HG03159 (cell line): Measurements from ENCODE around the gene SUSD2.
"Not testable (repeated sequence)": the region's sequence is repeated elsewhere in the genome, so short reads cannot be mapped to it uniquely, and the experiment has no call there.

ENCODE experiments used
- ATAC-seq: cut with Tn5 transposase; IDR thresholded peaks from one replicate; pipeline ENCODE4 v1.9.1; 2021; ENCODE audit warnings: mild to moderate bottlenecking, moderate library complexity; ENCODE audit not compliant: unreplicated experiment

SUSD2 gene

DNA sequence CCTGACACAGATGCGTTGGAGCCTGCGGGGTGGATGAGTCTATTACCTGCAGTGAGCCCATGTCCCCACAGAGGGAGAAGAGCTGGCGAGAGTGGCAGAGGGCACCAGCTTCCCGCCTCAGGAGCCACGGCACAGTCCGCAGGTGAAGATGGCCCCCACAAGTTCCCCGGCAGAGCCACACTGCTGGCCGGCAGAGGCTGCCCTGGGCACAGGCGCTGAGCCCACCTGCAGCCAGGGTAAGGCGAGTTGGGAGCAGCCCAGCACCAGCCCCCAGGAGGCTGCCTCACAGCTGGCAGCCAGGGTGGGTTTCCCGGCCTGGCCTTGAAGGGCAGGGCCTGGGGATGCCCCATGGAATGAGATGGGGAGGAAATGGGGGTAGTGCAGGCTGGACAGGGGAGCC is 5.2 kb upstream of the SUSD2 start:
- ATAC-seq = no peak

DNA sequence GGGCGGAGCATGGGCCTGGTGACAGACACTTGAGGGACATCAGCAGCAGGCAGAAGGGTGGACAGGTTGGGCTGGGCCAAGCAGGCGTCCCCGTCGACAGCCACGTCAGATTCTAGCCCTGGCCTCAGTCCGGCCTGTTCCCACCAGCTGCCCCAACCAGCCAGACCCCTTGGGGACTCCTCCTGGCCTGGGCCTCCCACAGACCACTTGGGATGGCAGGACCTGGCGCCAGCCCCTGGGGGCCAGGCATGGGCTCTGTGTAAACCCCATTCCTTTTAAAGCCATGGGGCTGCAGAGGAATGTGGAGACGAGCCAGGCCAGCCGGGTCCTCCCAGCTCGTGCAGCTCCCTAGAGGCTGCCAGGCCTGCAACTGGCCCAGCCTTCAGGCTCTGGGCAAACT is 4.7 kb upstream of the SUSD2 start:
- no peak for ATAC-seq

DNA sequence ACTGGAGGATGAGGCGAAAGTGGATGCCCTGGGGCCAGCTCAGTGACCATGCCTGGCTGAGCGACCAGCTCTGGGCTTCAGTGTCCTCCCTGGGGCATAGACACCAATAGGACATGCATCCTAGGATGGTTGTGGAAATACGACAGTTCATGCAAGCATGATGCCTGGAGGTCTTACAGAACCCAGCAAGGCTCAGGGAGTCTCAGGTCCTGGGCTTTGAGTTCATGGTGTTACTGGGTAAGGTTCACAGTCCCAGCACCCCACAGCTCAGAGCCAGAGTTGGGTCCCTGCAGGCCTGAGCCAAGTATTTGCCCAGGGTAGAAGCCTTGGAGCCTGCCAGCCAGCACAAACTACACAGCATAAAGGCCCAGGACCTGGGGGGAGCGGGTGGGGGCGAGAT is 4.2 kb upstream of the SUSD2 start:
- no peak for ATAC-seq

DNA sequence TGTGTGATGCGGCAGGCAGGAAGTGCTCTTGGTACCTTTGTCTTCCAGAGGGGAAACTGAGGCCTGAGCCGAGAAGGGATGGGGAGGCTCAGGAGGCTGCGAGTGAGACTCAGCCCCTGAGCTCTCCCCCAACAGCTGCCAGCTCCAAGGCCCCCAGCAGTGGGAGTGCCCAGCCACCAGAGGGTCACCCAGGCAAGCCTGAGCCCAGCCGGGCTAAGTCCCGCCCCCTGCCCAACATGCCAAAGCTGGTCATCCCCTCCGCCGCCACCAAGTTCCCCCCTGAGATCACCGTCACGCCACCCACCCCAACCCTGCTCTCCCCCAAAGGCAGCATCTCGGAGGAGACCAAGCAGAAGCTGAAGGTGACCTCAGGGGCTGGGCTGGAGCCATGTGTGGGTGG is 3.8 kb upstream of the SUSD2 start:
- ATAC-seq = no peak

DNA sequence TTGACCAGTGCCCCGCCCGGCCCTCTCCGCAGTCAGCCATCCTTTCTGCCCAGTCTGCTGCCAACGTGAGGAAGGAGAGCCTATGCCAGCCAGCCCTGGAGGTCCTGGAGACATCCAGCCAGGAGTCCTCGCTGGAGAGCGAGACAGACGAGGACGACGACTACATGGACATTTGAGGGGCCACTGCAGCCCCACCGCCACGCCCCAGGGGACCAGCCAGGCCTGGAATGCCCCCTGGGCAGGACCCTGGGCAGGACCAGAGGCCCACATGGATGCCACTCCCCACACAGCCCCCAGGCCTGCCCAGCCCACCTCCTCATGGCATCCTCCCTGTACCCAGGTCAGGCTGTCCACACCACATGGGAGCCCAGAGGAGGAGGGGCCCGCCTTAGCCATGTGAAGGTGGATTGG is 3.3 kb upstream of the SUSD2 start:
- ATAC-seq = no peak

DNA sequence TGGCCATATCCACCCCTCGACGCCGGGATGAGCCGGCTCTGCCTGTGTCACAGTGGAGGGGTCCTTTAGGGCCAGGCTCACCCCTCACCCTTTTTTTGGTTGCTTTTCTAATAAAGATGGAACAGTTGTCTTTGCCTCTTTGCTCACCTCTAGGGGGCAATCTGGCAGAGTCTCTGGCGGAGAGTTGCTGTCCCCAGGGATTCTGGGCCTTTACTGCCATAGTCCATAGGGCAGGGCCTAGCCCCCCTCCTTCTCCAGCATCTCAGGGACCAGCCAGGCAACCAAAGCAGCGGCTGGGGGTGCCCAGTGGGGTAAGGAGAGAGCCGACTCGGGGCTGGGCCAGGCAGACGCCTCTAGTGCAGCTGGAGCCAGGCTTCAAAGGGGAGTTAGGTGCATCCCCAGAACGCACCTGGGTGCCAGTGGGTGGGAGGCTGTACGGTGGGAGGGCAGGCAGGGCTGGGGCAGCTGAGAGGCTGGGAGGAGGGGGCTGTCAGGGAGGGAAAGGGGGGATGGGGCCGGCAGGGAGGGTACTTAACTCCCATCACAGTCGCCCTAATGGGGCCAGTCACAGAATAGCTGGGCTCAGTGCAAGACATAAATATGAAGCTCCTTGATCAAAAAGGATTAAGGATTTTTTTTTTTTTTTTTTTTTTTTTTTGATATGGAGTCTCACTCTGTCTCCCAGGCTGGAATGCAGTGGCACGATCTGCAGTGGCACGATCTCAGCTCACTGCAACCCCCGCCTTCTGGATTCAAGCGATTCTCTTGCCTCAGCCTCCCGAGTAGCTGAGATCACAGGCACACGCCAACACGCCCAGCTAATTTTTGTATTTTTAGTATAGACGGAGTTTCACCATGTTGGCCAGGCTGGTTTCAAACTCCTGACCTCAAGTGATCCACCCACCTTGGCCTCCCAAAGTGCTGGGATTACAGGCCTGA is 2.5 kb upstream of the SUSD2 start:
- no peak for ATAC-seq

DNA sequence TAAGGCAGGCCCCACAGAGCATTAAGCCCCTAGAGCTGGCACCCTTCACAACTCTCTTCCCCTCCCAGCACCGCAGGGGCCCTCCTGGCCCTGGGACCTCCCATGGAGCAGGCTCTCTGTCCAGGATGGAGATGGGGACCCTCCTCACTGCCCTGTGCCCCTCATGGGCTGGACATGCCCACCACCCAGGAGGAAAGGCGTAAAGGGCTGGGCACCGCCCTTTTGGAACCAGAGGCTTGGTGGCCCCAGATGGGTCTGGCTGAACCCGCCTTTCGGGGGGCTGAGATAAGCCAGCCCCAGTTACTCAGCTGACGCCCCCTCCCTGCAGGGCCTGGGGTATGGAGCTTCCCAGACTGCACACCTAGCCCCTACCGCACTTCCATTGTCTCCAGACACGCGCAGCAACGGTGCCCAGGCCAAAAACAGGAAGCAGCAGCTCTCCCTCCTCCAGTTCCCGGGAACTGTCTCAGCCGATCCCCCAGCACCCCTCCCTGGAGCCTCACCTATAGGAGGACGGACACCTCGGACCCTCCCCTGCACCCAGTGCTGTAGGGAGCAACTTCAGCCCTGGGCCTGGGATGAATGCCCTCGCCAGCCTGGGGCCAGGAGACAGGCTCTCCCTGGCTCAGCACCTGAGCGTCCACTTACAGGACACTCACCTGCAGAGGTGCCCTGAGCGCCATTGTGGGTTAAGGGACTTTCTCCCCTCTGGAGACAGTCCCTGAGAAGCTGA is 1.6 kb upstream of the SUSD2 start:
- ATAC-seq = no peak

DNA sequence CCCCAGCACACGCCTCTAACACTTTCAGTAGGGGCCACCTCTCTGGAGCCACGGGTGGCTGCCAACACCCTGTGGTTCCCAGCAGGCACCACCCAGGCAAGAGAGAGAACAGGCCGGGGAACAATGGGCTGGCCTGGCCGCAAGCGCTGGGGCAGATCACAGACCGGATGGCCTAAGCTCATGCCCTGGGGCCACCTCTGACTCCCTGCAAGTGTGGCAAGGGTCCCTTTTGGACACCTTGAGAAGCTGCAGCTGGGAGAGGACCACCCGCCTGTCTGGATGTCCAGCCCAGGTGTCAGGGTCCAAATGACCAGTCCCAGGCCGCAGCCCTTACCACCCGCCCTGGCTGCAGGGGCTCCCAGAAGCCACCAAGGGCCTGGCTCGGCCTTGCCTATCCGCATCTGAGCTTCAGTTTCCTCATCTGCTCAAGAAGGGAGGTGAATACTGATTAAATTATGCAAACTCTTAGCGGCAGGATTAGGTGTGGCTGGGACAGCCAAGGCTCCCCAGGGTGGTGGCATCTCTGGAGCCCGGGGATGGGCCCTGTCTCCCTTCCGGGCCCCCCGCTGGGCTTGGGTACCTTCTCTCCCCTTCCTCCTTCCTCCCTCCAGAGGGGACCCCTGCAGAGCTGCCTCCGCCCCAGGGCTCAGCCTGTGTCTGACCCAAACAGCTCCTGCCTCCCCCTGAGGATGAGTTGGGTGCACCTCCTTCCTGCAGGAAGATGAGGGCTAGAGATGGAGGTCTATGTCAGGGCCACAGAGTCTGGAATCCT is 785 bp upstream of the SUSD2 start:
- no peak for ATAC-seq

DNA sequence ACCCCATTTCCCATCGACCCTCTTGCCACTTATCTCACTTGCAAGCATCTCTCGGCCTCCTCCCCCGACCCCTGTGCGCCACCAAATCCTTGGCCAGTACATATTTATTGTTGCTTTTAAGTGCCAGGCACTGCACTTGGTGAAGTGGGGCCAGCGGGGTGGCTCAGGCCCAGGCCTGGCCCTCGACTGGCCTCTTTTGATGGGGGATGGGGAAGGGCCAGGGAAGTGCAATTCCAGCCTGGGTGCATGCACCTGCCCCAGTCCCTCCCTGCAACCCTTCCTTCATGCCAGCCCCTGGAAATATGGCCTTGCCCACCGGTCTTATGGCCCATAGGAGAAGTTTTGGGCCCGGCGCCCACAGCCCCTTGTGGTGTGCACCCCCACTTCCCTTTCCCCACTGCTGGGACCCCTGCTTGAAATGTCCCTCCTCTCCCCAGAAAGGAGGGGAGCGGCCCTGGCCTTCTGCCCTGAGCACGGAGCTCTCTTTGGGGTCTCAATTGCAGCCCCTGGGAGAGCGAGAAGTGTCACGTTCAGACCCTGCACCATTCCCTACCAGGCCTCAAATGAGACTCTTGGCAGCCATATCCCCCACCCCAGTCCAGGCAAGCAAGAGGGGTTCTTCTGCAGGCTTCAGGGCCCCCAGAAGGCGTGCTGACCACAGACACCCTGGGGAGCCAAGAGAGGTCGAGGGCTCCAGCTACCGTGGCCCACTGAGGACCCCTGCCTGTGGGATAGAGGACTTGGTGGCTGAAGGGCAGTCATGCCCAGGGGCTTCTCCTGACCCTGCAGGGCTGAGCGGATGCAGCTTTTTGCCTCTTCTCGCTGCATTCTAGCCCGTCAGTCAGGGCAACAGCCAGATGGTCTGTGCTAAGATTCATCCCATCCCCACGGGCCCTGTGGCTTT is 961 bp downstream of the SUSD2 start:
- ATAC-seq = no peak

DNA sequence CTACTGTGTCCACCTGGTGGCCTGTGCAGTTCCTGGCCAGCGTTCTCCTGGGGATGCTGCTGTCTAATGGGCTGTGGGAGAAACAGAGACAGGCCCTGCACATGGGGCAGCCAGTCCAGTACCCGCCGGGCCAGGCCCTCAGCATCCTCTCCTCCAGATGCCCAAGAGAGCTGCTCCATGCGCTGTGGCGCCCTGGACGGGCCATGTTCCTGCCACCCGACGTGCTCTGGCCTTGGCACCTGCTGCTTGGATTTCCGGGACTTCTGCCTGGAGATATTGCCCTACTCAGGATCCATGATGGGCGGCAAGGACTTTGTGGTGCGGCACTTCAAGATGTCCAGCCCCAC is 1.6 kb downstream of the SUSD2 start:
- ATAC-seq = not testable (repeated sequence)

DNA sequence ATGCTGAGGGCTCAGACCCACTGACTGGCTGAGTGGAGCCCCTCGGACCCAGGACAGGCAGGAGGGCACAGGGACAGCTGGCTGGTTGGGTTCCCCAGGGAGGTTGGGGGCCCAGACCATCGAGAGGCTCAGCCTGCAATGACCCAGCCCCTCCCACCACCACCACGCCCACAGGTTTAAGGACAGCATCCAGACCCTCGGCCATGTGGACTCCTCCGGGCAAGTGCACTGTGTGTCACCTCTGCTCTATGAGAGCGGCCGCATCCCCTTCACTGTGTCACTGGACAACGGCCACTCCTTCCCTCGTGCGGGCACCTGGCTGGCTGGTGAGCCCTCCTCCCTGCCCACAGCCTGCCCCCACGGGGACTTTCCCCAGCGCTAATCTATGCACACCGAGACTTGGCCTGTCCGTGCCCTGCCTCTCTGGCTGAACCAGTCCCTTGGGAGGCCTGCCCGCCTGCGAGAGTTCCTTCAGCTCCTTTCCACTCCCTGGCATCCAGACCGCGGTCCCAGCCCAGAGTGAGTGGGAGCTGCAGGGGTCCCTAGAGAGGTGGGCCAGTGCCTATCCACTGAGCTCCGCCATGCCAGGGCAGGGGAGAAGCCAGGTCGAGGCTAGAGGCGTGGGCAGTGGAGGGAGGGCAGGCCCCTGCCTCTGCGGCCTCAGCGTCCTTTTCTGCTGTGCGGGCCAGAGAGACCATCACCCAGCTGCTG is 2.2 kb downstream of the SUSD2 start:
- no peak for ATAC-seq

DNA sequence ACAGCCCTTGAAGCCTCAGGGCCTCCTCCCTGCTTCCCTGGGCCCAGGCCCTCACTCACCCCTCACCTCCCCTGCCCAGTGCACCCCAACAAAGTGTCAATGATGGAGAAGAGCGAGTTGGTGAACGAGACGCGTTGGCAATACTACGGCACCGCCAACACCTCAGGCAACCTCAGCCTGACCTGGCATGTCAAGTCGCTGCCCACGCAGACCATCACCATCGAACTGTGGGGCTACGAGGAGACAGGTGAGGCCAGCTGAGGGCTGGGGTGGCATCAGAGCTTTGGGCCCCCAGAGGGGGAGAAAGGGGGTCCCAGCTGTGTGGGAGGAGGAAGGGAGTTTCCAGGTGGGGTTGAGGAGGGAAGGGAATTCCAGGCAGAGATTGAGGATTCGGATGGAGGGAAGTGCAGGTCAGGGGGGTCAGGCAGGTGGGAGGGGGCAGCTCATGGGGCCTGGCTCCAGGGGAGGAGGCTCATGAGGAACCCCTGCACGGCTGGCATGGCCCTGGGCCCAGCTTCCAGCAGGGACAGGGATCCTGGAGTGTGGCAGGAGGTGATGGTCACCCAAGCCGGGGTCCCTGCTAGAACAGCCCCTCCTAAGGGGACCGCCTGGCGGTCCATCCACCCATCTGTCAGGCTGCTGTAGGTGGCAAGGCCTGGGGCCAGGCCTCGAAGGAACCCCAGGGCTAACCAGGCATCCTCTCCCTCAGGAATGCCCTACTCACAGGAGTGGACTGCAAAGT is 2.9 kb downstream of the SUSD2 start:
- no peak for ATAC-seq

DNA sequence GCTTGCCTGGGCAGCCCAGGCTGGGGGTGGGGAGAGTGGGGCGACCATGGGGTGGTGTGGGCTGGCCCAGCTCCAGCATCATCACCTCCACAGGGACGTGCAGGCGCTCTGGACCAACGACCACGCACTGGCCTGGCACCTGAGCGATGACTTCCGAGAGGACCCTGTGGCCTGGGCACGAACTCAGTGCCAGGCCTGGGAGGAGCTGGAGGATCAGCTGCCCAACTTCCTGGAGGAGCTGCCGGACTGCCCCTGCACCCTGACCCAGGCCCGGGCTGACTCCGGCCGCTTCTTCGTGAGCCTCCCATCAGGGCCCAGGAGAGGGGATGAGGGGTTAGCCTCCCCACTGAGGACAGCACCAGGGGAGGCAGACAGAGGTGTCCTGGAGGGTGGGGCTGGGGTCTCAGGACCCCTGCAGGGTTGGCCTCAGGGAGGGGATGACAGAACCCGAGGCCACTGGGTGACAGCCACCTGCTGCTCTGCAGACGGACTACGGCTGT is 3.8 kb downstream of the SUSD2 start:
- ATAC-seq = no peak

DNA sequence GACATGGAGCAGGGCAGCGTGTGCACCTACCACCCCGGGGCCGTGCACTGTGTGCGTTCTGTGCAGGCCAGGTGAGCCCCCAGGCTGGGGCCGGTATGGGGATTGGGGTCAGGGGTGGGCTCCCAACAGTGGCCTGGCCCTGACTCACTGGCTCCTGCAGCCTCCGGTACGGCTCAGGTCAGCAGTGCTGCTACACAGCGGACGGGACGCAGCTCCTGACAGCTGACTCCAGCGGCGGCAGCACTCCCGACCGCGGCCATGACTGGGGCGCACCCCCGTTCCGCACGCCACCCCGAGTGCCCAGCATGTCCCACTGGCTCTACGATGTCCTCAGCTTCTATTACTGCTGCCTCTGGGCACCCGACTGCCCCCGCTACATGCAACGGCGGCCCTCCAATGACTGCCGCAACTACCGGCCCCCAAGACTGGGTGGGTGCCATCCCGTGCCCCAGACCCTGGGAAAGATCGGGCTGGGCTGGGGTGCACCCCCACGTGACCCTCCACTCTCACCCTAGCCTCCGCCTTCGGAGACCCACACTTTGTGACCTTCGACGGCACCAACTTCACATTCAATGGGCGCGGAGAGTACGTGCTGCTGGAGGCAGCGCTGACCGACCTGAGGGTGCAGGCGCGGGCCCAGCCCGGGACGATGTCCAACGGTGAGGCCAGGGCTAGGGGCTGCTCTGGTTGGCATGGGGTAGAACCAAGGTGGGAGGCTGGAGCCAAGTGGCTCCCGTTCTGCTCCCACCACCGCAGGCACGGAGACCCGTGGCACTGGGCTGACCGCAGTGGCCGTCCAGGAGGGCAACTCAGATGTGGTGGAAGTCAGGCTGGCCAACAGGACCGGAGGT is 4.4 kb downstream of the SUSD2 start:
- no peak for ATAC-seq

DNA sequence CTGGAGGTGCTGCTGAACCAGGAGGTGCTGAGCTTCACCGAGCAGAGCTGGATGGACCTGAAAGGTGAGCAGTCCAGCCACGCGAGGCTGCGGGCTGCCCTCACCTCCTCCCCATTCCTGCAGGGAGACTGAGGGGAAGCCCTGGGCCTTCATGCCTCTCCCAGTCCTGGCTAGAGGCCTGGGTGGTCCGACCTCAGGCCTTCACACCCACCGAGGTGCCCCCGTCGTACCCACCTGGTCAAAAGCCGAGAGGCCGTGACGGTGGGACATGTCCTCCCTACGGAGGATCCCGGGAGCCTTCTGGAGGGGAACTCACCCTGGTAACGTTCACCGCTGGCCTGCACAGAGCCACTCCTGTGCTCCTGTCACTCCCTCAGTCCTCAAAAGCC is 5.1 kb downstream of the SUSD2 start:
- no peak for ATAC-seq

DNA sequence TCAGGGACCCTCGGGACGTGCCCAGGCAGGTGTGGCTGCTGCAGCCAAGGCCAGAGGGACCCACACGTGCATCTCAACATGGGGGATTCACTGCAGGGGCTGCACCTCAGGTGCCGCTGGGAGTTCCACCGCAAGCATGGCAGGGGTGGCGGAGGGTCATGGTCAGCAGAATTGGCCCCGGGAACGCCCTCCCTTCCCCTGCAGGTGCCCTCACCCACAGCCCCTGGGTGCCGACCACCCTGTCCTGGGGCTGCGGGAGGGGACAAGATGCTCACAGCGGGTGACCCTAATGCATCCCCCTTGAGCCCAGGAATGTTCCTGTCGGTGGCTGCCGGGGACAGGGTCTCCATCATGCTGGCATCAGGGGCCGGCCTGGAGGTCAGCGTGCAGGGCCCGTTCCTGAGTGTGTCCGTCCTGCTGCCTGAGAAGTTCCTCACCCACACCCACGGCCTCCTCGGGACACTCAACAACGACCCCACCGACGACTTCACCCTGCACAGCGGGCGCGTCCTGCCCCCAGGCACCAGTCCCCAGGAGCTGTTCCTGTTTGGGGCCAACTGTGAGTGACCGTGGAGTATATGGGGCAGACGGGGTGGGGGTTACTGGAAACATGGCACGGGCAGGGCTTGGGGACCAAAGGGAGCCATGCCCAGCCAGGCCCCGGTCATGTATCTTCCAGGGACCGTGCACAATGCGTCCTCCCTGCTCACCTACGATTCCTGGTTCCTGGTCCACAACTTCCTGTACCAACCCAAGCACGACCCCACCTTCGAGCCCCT is 5.8 kb downstream of the SUSD2 start:
- no peak for ATAC-seq
